ENCODE results near the gene STXBP5. TPM values are rescaled to one million over a fixed set of nuclear protein-coding genes. Genes with fewer than 3 reads are reported as not detected.
A peak's percentile ranks its signal among the peaks of the same experiment; 100 is the strongest.

The STXBP5 gene
- total and polyA plus RNA-seq, 9 of the 15 experiments (the other 6 are each of a cell fraction or from before 2014, with no cell fraction given), result 23.3 to 172 (median 71.5) TPM

DNA sequence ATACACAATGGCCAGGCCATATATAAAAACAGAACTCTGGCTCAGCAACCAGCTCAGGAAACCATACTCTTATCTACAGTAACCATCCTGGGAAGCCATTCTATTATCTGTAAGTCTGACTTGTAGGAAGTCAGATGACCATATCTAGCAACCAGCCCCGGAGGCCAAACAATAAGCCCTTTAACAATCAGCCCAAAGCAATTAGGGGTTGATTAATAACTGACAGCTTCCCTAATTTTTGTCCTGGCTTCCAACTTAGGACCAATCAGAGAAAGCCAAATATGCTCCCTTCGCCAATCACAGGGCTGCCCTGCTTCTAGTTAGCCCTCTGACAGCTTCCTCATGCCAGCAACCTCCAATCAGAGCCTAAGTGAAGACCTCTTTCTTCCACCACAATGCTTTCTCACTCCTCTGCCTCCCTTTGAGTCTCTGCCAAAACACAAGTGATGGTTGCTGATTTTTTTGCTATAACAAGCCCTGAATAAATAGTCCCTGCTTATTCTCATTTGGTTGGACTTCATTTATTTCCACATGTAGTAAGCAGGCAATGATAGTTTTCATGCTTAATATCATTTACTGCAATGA, 37.8 kb upstream of the STXBP5 start (continued):
- no peak for TF ChIP-seq TBP (optimal IDR thresholded peaks at IDR 0.05; ENCODE audit: low read depth, low read length)
- TF ChIP-seq, protein P1, sequence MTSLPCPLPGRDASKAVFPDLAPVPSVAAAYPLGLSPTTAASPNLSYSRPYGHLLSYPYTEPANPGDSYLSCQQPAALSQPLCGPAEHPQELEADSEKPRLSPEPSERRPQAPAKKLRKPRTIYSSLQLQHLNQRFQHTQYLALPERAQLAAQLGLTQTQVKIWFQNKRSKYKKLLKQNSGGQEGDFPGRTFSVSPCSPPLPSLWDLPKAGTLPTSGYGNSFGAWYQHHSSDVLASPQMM (CRISPR knock-in tag; IDR thresholded peaks at IDR 0.05), result no peak
- TF ChIP-seq ZNF408 (CRISPR knock-in tag; IDR thresholded peaks at IDR 0.05; ENCODE audit: low read depth), result no peak
- TF ChIP-seq, protein P2, sequence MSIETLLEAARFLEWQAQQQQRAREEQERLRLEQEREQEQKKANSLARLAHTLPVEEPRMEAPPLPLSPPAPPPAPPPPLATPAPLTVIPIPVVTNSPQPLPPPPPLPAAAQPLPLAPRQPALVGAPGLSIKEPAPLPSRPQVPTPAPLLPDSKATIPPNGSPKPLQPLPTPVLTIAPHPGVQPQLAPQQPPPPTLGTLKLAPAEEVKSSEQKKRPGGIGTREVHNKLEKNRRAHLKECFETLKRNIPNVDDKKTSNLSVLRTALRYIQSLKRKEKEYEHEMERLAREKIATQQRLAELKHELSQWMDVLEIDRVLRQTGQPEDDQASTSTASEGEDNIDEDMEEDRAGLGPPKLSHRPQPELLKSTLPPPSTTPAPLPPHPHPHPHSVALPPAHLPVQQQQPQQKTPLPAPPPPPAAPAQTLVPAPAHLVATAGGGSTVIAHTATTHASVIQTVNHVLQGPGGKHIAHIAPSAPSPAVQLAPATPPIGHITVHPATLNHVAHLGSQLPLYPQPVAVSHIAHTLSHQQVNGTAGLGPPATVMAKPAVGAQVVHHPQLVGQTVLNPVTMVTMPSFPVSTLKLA (conservative IDR thresholded peaks at IDR 0.05), result peak; percentile 11 to 56; a peak in 2 of 4 replicates
- TF ChIP-seq ZNF124 (CRISPR knock-in tag; IDR thresholded peaks at IDR 0.05), result no peak
- TF ChIP-seq, protein P3, sequence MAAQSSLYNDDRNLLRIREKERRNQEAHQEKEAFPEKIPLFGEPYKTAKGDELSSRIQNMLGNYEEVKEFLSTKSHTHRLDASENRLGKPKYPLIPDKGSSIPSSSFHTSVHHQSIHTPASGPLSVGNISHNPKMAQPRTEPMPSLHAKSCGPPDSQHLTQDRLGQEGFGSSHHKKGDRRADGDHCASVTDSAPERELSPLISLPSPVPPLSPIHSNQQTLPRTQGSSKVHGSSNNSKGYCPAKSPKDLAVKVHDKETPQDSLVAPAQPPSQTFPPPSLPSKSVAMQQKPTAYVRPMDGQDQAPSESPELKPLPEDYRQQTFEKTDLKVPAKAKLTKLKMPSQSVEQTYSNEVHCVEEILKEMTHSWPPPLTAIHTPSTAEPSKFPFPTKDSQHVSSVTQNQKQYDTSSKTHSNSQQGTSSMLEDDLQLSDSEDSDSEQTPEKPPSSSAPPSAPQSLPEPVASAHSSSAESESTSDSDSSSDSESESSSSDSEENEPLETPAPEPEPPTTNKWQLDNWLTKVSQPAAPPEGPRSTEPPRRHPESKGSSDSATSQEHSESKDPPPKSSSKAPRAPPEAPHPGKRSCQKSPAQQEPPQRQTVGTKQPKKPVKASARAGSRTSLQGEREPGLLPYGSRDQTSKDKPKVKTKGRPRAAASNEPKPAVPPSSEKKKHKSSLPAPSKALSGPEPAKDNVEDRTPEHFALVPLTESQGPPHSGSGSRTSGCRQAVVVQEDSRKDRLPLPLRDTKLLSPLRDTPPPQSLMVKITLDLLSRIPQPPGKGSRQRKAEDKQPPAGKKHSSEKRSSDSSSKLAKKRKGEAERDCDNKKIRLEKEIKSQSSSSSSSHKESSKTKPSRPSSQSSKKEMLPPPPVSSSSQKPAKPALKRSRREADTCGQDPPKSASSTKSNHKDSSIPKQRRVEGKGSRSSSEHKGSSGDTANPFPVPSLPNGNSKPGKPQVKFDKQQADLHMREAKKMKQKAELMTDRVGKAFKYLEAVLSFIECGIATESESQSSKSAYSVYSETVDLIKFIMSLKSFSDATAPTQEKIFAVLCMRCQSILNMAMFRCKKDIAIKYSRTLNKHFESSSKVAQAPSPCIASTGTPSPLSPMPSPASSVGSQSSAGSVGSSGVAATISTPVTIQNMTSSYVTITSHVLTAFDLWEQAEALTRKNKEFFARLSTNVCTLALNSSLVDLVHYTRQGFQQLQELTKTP (IDR thresholded peaks at IDR 0.05; ENCODE audit: low read depth in 1 of 2, partially characterized antibody in 2 of 2), result peak; percentile 20 to 85
- peak; percentile 67; the same call in 1 of the 2 replicates for TF ChIP-seq TOE1 (IDR thresholded peaks at IDR 0.05; ENCODE audit: borderline replicate concordance)
- TF ChIP-seq TOE1 (CRISPR knock-in tag; IDR thresholded peaks at IDR 0.05; ENCODE audit: borderline replicate concordance, low read depth), result no peak
- no peak for TF ChIP-seq ZNF75A (CRISPR knock-in tag; IDR thresholded peaks at IDR 0.05)
- TF ChIP-seq MEIS2 (IDR thresholded peaks at IDR 0.05; ENCODE audit: partially characterized antibody), result peak; percentile 98
- TF ChIP-seq STAT5A (IDR thresholded peaks at IDR 0.05; ENCODE audit: borderline replicate concordance, low read length), result peak; percentile 57; the same call in 1 of the 2 replicates
- TF ChIP-seq, protein P4, sequence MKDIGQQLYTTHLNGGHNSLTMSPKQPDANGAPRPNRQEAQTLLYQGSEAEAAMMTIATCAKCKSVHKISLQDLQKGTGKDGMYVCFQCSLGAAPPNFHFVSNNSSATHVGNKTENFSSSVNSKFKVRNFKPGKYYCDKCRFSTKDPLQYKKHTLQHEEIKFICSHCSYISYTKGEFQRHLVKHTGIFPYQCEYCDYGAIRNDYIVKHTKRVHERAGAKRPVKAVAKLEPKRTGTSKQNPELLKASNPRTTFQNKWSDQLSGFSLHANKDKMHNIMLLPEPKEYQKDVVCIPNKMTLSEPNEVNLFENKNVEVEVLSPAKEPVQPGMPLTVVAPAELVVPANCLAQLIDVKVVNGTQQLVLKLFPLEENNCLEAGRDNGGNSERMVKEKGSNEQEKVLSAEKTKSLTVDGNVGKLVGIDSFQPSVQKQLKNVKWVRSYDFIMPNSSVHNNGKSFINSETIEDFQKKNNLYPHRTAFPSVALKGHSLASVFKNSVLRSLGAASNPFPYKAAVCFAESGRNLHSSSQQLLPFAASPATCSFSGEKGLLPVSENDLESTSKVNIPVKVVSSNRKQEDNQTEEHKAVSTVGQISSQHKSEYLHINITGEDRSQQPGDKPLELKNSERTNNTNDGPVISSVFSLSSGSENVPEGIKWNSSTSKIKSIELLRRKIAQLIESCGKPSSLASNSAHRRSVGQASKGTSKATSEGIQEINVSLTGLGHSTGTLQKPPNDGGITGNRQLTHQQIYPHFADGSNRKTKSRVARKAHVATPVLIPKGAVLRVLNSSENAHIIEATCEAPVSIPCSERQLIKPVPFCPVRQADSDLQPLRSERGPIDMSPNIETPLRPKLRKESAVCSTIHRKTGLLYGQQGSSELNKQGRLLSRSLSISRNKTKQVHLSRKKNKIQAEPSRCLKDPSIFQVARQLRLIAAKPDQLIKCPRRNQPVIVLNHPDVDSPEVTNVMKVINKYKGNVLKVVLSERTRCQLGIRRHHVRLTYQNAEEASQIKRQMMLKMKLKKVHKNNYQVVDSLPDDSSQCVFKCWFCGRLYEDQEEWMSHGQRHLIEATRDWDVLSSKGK (CRISPR knock-in tag; IDR thresholded peaks at IDR 0.05), result no peak
- TF ChIP-seq ZNF444 (CRISPR knock-in tag; IDR thresholded peaks at IDR 0.05), result no peak
- no peak for TF ChIP-seq ZNF224 (CRISPR knock-in tag; IDR thresholded peaks at IDR 0.05)
- no peak for TF ChIP-seq NFATC3 (IDR thresholded peaks at IDR 0.05)
- no peak for TF ChIP-seq CEBPB (tag; IDR thresholded peaks at IDR 0.05)
- TF ChIP-seq GATA2 (CRISPR knock-in tag; IDR thresholded peaks at IDR 0.05), result peak; percentile 51; the same call in 1 of the 2 replicates
- no peak; a peak in 1 of 4 replicates for TF ChIP-seq FOXA3 (CRISPR knock-in tag; conservative IDR thresholded peaks at IDR 0.05 in 1 of 2, IDR thresholded peaks at IDR 0.05 in 1 of 2)
- no peak for TF ChIP-seq ZC3H4 (CRISPR knock-in tag; IDR thresholded peaks at IDR 0.05; ENCODE audit: borderline replicate concordance)

All from K562 (cell line).